Lower lobe of right lung (tissue), 2 donors: ENCODE measurements around the gene LINC00237. TPM values are rescaled to one million over a fixed set of nuclear protein-coding genes. Genes with fewer than 3 reads are reported as not detected.

ENCODE experiments used
- ATAC-seq, 2 donors: fragments of 200-7000 bp; cut with Tn5 transposase; one replicate each; pipeline ENCODE4 v1.9.1; 2020 to 2022; ENCODE audit warnings: mild to moderate bottlenecking in 2 of 2, moderate library complexity in 2 of 2
- DNase-seq: peaks from one replicate; pipeline ENCODE4 v3.0.0-alpha.2; 2020
- H3K27ac ChIP-seq: fragments of 200-600 bp; one replicate; pipeline ENCODE4 v1.8.0; 2022
- H3K27me3 ChIP-seq: fragments of 200-600 bp; one replicate; pipeline ENCODE4 v1.8.0; 2022; ENCODE audit warnings: low read depth
- H3K36me3 ChIP-seq: fragments of 200-600 bp; one replicate; pipeline ENCODE4 v1.8.0; 2022; ENCODE audit warnings: mild to moderate bottlenecking
- H3K4me1 ChIP-seq: fragments of 200-600 bp; one replicate; pipeline ENCODE4 v1.8.0; 2022
- H3K4me3 ChIP-seq: fragments of 200-600 bp; one replicate; pipeline ENCODE4 v1.8.0; 2022; ENCODE audit warnings: mild to moderate bottlenecking
- H3K9me3 ChIP-seq: fragments of 200-600 bp; one replicate; pipeline ENCODE4 v1.8.0; 2022
- intact Hi-C: fragments of 100-400 bp; cut with DNase I; formaldehyde crosslinking; loops from one replicate; pipeline ENCODE4 v1.11.0; 2022
- total RNA-seq: library from RNA; stranded (reverse); fragmentation: NEBNext Ultra II Directional; extraction: Animal tissue kit (Norgen Biotek cat#: 25700); gene quantifications from one replicate; pipeline ENCODE4 v1.2.1, GENCODE V29; 2021
- TF ChIP-seq, protein P1 (sequence below): fragments of 200-600 bp; IDR thresholded peaks from one replicate; pipeline ENCODE4 v1.8.0; 2022; ENCODE audit warnings: antibody characterized with exemption, mild to moderate bottlenecking
- donor health status: DM: no; HTN: yes; CAD: no; lungs with severe emphysema.

The LINC00237 gene
- total RNA-seq, 1 donor from 2014 or later, result not detected

DNA sequence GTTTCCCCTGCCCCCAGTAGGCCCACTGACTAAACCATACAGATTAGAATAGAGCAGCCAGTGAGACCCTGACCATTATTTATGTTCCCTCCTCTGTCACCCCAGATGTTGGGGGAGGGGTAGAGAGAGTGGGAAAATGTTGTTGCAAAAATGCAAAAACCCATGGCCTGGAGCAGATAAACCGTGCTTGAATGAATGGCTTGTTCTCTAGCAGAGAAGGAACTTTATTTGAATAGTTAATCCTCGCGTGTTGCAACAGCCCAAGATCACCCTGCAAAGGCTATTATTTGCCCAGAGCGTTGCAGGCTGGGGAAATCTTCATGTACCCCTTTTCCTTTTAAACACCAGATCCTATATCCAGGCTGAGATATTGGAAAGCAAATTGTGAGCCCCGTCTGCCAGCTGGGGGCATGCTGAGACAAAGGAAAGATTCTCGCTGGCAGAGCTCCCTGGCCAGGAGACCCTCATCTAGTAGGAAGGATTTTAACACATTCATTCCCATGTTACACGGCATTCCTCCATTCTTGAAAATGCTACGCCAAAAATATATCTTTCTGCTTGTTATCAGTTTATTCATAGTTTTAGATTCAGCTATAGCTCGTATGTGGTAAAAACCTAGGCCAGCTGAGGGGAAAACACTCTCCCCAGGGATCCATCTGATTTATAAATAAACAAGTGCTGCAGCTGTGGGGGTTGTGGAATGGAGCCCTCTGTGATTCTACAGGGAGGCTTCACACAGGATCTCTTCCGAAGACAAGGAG is 53.0 kb downstream of the LINC00237 start:
- Histone ChIP-seq H3K9me3 (no peaks in the 10 kb centered on the region), H3K27ac (no peak overlapping the region), H3K4me3 (no peak overlapping the region), H3K36me3 (no peaks in the 10 kb centered on the region), H3K27me3 (peaks cover 12% of the 10 kb centered on the region), H3K4me1 (no peaks in the 10 kb centered on the region)
- no peak for ATAC-seq
- TF ChIP-seq, protein P1, sequence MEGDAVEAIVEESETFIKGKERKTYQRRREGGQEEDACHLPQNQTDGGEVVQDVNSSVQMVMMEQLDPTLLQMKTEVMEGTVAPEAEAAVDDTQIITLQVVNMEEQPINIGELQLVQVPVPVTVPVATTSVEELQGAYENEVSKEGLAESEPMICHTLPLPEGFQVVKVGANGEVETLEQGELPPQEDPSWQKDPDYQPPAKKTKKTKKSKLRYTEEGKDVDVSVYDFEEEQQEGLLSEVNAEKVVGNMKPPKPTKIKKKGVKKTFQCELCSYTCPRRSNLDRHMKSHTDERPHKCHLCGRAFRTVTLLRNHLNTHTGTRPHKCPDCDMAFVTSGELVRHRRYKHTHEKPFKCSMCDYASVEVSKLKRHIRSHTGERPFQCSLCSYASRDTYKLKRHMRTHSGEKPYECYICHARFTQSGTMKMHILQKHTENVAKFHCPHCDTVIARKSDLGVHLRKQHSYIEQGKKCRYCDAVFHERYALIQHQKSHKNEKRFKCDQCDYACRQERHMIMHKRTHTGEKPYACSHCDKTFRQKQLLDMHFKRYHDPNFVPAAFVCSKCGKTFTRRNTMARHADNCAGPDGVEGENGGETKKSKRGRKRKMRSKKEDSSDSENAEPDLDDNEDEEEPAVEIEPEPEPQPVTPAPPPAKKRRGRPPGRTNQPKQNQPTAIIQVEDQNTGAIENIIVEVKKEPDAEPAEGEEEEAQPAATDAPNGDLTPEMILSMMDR, result no peak
- no peak for DNase-seq
- intact Hi-C loops, result no loop called here

DNA sequence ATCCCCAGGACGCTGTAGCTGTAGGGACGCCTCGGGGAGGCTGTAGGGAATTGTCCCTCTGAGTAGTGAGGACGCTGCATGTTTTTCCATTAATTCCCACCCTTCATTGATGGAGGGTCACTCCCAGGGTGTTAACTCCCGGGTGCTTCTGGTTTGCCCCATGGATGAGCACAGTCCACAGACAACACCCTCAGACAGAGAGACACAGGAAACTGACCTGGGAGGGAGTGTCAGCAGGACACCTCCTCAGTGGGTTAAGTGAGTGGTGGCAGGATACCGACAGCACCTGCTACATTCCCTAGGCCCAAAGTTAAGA is 53.5 kb downstream of the LINC00237 start:
- ATAC-seq (no peak), DNase-seq (no peak)
- Histone ChIP-seq H3K9me3 (no peaks in the 10 kb centered on the region), H3K36me3 (no peaks in the 10 kb centered on the region), H3K27me3 (peaks cover 12% of the 10 kb centered on the region), H3K4me3 (no peak overlapping the region), H3K4me1 (no peaks in the 10 kb centered on the region), H3K27ac (no peak overlapping the region)
- intact Hi-C loops, result no loop called here
- TF ChIP-seq, protein P1, result no peak

DNA sequence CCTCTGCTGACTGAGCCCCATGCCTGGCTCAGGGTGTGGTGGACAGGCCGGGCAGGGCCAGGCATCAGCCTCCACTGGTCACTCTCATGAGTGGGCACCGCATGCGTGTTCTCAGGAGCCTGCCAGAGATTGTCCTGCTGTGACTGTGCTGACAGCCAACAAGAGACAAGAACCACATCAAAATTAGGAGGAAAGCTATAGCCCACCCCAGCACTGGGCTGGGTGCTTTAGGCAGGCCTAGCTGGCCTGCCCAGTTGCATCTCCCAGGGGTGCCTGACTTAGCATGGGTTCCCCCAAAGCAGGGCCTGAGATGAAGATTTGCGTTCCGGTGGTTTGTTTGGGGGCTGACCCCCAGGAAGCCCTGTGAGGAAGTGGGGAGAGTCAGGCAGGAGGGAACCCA is 53.9 kb downstream of the LINC00237 start:
- H3K36me3 ChIP-seq, result no peaks in the 10 kb centered on the region
- H3K27ac ChIP-seq, result no peak overlapping the region
- intact Hi-C loops, result no loop called here
- H3K9me3 ChIP-seq, result no peaks in the 10 kb centered on the region
- TF ChIP-seq, protein P1, result no peak
- H3K27me3 ChIP-seq, result peaks cover 12% of the 10 kb centered on the region
- DNase-seq, result no peak
- H3K4me3 ChIP-seq, result no peak overlapping the region
- no peaks in the 10 kb centered on the region for H3K4me1 ChIP-seq
- no peak for ATAC-seq

DNA sequence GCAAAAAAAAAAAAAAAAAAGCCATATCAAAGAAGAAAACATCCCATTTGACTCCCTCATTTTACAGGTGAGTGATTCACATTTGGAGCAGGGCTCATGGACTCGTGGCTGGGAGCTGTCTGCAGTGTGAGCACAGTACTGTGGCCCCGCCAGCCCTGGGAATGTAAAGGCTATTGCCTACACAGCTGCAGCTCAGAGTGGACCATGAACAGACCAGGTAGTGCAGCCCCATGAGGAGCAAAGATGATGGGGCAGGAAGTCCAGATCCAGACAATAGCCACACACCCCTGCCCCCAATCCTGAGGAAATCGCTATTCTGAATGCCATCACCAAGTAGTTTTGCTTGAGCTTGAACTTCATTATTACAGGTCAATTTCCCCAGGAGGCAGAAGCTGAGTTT is 55.4 kb downstream of the LINC00237 start:
- Histone ChIP-seq H3K4me1 (no peaks in the 10 kb centered on the region), H3K27ac (no peak overlapping the region), H3K27me3 (peaks cover 16% of the 10 kb centered on the region), H3K4me3 (no peak overlapping the region), H3K36me3 (no peaks in the 10 kb centered on the region), H3K9me3 (no peaks in the 10 kb centered on the region)
- TF ChIP-seq, protein P1, result no peak
- intact Hi-C loops, result no loop called here
- DNase-seq (no peak), ATAC-seq (no peak)

DNA sequence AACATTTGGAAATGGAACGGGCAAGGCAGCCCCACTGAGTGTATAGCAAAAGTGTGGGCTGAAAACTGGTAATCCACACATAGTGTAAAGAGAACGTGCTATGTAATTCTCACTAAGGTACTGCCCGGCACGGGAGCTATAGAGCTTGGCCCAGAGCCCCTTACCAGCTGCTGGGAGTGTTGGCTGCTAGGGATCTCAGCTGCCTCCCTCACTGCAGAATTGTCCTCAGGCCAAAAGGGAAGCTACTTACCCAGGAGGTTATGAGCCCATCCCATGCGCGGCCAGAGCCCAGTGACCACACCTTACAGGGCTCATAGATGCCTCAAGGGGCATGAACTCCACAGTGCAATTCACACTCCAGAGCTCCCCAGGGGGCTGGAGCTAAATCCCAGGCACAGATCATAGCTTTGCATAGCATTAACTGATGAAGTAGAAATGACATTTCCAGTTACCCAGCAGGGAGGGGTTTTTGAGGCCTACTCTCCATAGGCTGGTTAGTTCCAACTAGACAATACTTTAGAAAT is 56.8 kb downstream of the LINC00237 start:
- Histone ChIP-seq H3K27ac (no peak overlapping the region), H3K36me3 (no peaks in the 10 kb centered on the region), H3K4me3 (no peak overlapping the region), H3K27me3 (peaks cover 16% of the 10 kb centered on the region), H3K9me3 (no peaks in the 10 kb centered on the region), H3K4me1 (no peaks in the 10 kb centered on the region)
- ATAC-seq (no peak), DNase-seq (no peak)
- TF ChIP-seq, protein P1, result no peak
- intact Hi-C loops, result no loop called here
